Activated B cell treated with CpG ODN at 0.5 μM for 24 hours (primary cell): ENCODE measurements around the gene OTUD4. TPM values are rescaled to one million over a fixed set of nuclear protein-coding genes. Genes with fewer than 3 reads are reported as not detected.
"Not testable (repeated sequence)": the region's sequence is repeated elsewhere in the genome, so short reads cannot be mapped to it uniquely, and the experiment has no call there.

Experiments
- ATAC-seq: fragments of 200-7000 bp; cut with Tn5 transposase; one replicate; pipeline ENCODE4 v1.10.0; 2021; ENCODE audit warnings: low read depth, mild to moderate bottlenecking, moderate library complexity
- CTCF ChIA-PET: fragments of 350-600 bp; sonication (Branson Sonifier 250); formaldehyde crosslinking; loops from one replicate; lab custom pipeline; 2021; ENCODE audit warnings: antibody characterized with exemption; lab: Charles Lee
- POLR2A ChIA-PET: fragments of 350-600 bp; sonication (Branson Sonifier 250); formaldehyde crosslinking; loops from one replicate; lab custom pipeline; 2021; ENCODE audit warnings: antibody characterized with exemption; lab: Charles Lee
- DNase-seq: peaks from one replicate; pipeline ENCODE4 v3.0.0; 2022
- H3K27ac Mint-ChIP-seq: one replicate; pipeline ENCODE4 v1.8.0; 2020; ENCODE audit warnings: mixed read lengths
- H3K27me3 Mint-ChIP-seq: one replicate; pipeline ENCODE4 v1.8.0; 2021; ENCODE audit warnings: mixed read lengths
- H3K36me3 Mint-ChIP-seq: one replicate; pipeline ENCODE4 v1.8.0; 2021; ENCODE audit warnings: low read depth, mixed read lengths
- H3K4me1 Mint-ChIP-seq: one replicate; pipeline ENCODE4 v1.8.0; 2021; ENCODE audit warnings: mixed read lengths
- H3K4me3 Mint-ChIP-seq: one replicate; pipeline ENCODE4 v1.8.0; 2020; ENCODE audit warnings: mild to moderate bottlenecking, mixed read lengths
- H3K9me3 Mint-ChIP-seq: one replicate; pipeline ENCODE4 v1.8.0; 2020; ENCODE audit warnings: mixed read lengths
- intact Hi-C: fragments of 100-400 bp; cut with micrococcal nuclease; formaldehyde crosslinking; loops from one replicate; pipeline ENCODE4 v1.15.1; 2024
- total RNA-seq: library from RNA; stranded (reverse); gene quantifications from 2 replicates; pipeline ENCODE4 v1.2.3, GENCODE V29; 2022
- TF ChIP-seq, protein P1 (sequence below): fragments of 200-600 bp; IDR thresholded peaks from one replicate; pipeline ENCODE4 v1.8.0; 2022; ENCODE audit warnings: antibody characterized with exemption, mild to moderate bottlenecking

Gene OTUD4
- total RNA-seq, 1 donor from 2014 or later, result 47.3 TPM

DNA sequence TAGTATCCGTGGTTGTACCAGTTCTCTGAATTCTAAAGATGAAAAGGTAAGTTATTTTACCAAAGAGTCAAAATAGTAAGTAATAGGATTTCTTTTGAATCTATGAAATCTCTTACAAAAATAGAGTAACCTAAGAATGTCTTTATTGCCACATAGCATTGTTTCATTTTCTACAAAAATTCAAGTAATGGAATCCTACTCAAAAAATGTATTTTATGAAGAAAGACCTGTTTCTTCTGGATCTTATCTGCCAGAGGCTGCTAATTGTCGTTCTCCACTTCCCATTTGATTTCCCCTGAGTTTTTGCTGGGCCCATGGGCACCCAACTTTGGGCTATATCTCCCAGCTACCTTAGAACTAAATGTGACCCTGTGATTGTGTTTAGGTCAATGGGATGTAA, 3.2 kb upstream of the OTUD4 start:
- intact Hi-C loops, result loop anchor here (5.0 kb wide), 2 partner anchors 299 to 549 kb away; partner anchors contain the start of gene SMAD1
- no peak for ATAC-seq
- peaks cover 22% of the 10 kb centered on the region for H3K4me1 Mint-ChIP-seq
- H3K27me3 Mint-ChIP-seq, result no peaks in the 10 kb centered on the region
- POLR2A ChIA-PET, result no interaction called here
- CTCF ChIA-PET, result no interaction called here
- peaks cover 5% of the 10 kb centered on the region for H3K36me3 Mint-ChIP-seq
- H3K4me3 Mint-ChIP-seq, result no peak overlapping the region
- TF ChIP-seq, protein P1, sequence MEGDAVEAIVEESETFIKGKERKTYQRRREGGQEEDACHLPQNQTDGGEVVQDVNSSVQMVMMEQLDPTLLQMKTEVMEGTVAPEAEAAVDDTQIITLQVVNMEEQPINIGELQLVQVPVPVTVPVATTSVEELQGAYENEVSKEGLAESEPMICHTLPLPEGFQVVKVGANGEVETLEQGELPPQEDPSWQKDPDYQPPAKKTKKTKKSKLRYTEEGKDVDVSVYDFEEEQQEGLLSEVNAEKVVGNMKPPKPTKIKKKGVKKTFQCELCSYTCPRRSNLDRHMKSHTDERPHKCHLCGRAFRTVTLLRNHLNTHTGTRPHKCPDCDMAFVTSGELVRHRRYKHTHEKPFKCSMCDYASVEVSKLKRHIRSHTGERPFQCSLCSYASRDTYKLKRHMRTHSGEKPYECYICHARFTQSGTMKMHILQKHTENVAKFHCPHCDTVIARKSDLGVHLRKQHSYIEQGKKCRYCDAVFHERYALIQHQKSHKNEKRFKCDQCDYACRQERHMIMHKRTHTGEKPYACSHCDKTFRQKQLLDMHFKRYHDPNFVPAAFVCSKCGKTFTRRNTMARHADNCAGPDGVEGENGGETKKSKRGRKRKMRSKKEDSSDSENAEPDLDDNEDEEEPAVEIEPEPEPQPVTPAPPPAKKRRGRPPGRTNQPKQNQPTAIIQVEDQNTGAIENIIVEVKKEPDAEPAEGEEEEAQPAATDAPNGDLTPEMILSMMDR, result no peak
- DNase-seq, result no peak
- no peaks in the 10 kb centered on the region for H3K9me3 Mint-ChIP-seq
- H3K27ac Mint-ChIP-seq, result no peak overlapping the region

- Mint-ChIP-seq H3K4me1 (peaks cover 27% of the 10 kb centered on the region), H3K27ac (no peak overlapping the region), H3K4me3 (no peak overlapping the region), H3K36me3 (peaks cover 5% of the 10 kb centered on the region), H3K27me3 (no peaks in the 10 kb centered on the region), H3K9me3 (no peaks in the 10 kb centered on the region)
- POLR2A ChIA-PET, result no interaction called here
- no peak for ATAC-seq
- TF ChIP-seq, protein P1, result no peak
- CTCF ChIA-PET, result no interaction called here
- intact Hi-C loops, result loop anchor here (5.0 kb wide), 2 partner anchors 299 to 549 kb away; partner anchors contain the start of gene SMAD1
- DNase-seq, result no peak
Measured at GRCh38 chr4:145183023-145183422, 2.6 kb upstream of the OTUD4 start.

DNA sequence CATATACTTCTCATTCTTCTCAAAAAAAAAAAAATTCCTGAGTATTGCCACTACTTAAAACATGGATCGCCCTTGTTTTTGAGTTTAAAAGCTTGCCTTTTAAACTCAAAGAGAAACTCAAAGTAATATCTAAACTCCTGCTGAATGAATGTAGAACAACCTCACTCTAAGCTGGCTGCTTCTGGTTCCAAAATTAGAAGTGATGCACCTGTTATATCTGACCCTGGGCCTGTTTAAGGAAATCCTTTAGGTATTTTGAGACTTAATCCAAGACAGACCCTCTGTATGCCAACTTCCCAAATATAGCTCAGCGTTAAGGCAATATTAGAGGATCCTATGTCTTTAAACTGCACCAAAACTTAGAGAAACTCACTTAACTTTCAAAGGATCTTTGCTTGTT, 1.8 kb upstream of the OTUD4 start:
- CTCF ChIA-PET, result interaction anchor here (1.0 kb wide), 1 partner anchor 437 kb away, joined by 3 read pairs; the partner anchor contains the start of gene MMAA
- ATAC-seq, result no peak
- POLR2A ChIA-PET, result interaction anchor here (0.7 to 1.4 kb wide), 2 partner anchors 434 to 437 kb away, joined by 3 to 5 read pairs; partner anchors contain the start of gene MMAA
- peak overlapping the region; percentile 32 for H3K4me3 Mint-ChIP-seq
- peaks cover 36% of the 10 kb centered on the region for H3K4me1 Mint-ChIP-seq
- DNase-seq, result no peak
- no peaks in the 10 kb centered on the region for H3K9me3 Mint-ChIP-seq
- TF ChIP-seq, protein P1, result no peak
- peaks cover 5% of the 10 kb centered on the region for H3K36me3 Mint-ChIP-seq
- H3K27ac Mint-ChIP-seq, result no peak overlapping the region
- H3K27me3 Mint-ChIP-seq, result no peaks in the 10 kb centered on the region
- intact Hi-C loops, result loop anchor here (5.0 kb wide), 2 partner anchors 300 to 550 kb away; partner anchors contain the start of gene SMAD1

DNA sequence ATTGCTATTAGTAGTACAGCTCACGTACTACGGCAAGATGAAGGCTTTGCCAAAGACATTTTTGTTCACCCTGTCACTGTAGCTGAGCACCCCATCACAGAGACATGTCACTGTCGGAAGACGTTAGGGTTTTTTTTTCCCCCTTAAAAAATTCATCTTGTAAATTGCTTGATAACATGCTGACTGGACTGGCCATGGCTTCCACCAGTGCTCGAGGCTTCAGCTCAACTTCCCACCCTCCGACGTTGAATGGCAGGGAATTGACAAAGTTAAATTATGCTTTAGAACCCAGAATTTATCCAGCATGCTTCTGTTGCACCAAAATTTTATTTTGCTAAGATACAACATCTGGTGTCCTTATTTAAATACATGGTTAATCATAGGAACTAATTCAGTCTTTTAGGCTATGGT, 707 bp upstream of the OTUD4 start:
- peak overlapping the region; percentile 86 for H3K27ac Mint-ChIP-seq
- CTCF ChIA-PET, result interaction anchor here (0.9 kb wide), 2 partner anchors 33 to 435 kb away, joined by 3 read pairs; no protein-coding TSS in a partner anchor

DNA sequence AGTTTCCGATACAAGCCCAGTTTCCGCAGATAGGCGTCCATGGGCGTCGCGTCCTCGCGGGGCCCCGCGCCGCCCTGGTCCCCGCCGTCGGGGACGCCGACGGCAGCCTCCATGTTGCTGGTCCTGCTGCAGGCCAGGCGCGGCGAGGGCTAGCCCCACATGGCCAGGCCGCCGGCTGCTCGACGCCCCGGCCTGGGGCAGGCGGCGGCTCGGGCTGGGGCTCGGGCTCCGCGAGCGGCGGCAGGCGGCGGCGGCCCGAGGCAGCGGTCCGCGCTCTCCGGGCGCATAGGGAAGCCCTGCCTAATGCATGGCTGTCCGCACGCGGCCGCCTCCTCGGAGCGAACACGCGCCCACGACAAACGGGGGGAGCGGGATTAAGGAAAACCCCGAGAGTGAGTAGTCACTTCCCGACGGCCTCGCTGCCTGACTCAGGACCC, 510 bp downstream of the OTUD4 start:
- peak overlapping the region; percentile 93 for H3K27ac Mint-ChIP-seq
- intact Hi-C loops, result loop anchor here (1.0 to 5.0 kb wide), 10 partner anchors 11 to 1993 kb away; partner anchors contain the start of genes ABCE1, ANAPC10, LSM6 and MMAA
- CTCF ChIA-PET, DNase-seq, H3K27me3 Mint-ChIP-seq, H3K9me3 Mint-ChIP-seq, H3K36me3 Mint-ChIP-seq: not testable (repeated sequence)
- ATAC-seq, result peak; percentile 23
- peaks cover 30% of the 10 kb centered on the region for H3K4me1 Mint-ChIP-seq
- POLR2A ChIA-PET, result interaction anchor here (1.3 to 3.7 kb wide), 4 partner anchors 11 to 439 kb away, joined by 3 to 37 read pairs (median 12); partner anchors contain the start of genes ABCE1, ANAPC10 and MMAA
- peak overlapping the region; percentile 89 for H3K4me3 Mint-ChIP-seq

More for the DNA sequence above, 707 bp upstream of the OTUD4 start:
- peaks cover 5% of the 10 kb centered on the region for H3K36me3 Mint-ChIP-seq
- no peak for DNase-seq
- peak overlapping the region; percentile 85 for H3K4me3 Mint-ChIP-seq
- TF ChIP-seq, protein P1, result no peak
- intact Hi-C loops, result loop anchor here (2.0 to 5.0 kb wide), 3 partner anchors 301 to 878 kb away; partner anchors contain the start of gene SMAD1
- no peaks in the 10 kb centered on the region for H3K27me3 Mint-ChIP-seq
- ATAC-seq, result no peak
- H3K9me3 Mint-ChIP-seq, result no peaks in the 10 kb centered on the region
- POLR2A ChIA-PET, result interaction anchor here (0.8 to 1.4 kb wide), 3 partner anchors 14 to 438 kb away, joined by 5 to 12 read pairs (median 5); partner anchors contain the start of genes ABCE1, ANAPC10 and MMAA
- peaks cover 30% of the 10 kb centered on the region for H3K4me1 Mint-ChIP-seq
